MM.1S (cell line): ENCODE measurements around the gene CXXC5.
"Not testable (repeated sequence)": the region's sequence is repeated elsewhere in the genome, so short reads cannot be mapped to it uniquely, and the experiment has no call there.

Experiments
- CTCF ChIP-seq: fragments of 300-600 bp; sonication (generic); IDR thresholded peaks from 2 replicates; pipeline ENCODE4 v1.5.1; 2016; ENCODE audit warnings: antibody characterized with exemption, low read length, mixed read lengths
- EZH2 ChIP-seq: fragments of 300-600 bp; sonication (generic); optimal IDR thresholded peaks from 2 replicates; pipeline ENCODE3; 2017; ENCODE audit warnings: low read depth, mild to moderate bottlenecking, antibody characterized with exemption, low read length, mixed read lengths
- EZH2phosphoT487 ChIP-seq: fragments of 300-600 bp; sonication (generic); IDR thresholded peaks from 2 replicates; pipeline ENCODE4 v1.6.1; 2018; ENCODE audit warnings: antibody characterized with exemption, low read length

DNA sequence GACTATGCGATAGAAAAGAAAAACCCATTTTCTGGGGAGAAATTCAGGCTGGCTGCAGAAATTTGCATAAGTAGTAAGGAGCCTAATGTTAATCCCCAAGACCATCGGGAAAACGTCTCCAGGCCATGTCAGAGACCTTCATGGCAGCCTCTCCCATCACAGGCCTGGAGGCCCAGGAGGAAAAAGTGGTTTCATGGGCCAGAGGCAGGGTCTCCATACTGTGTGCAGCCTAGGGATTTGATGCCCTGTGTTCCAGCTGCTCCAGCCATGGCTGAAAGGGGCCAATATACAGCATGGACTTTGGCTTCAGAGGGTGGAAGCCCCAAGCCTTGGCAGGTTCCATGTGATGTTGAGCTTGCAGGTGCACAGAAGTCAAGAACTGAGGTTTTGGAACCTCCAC is 71.8 kb downstream of the CXXC5 start:
- TF ChIP-seq EZH2, CTCF, EZH2phosphoT487: not testable (repeated sequence)
